ENCODE data around the gene DDN.

The DDN gene

GRCh38 chr12:49040364-49040855 lies 41.2 kb upstream of the DDN start:
- Histone ChIP-seq H3K14ac (ENCODE audit: low read length) (no peak overlapping the region), H3K79me1 (ENCODE audit: low read length) (no peaks in the 10 kb centered on the region), H2BK12ac (ENCODE audit: low read length) (no peak overlapping the region), H3K4me3 (ENCODE audit: low read depth, low read length) (no peak overlapping the region), H3K4me1 (ENCODE audit: control insufficient read depth in 1 of 2, insufficient read depth in 2 of 2, low read length in 2 of 2) (no peaks in the 10 kb centered on the region), H4K91ac (ENCODE audit: low read depth, low read length) (no peak overlapping the region), H3K4ac (ENCODE audit: low read depth, low read length) (no peak overlapping the region), H2AK5ac (ENCODE audit: low read length) (no peak overlapping the region), H2BK120ac (ENCODE audit: insufficient read depth, low read length, poor library complexity) (no peak overlapping the region), H3K27me3 (ENCODE audit: insufficient read depth, low read length) (no peaks in the 10 kb centered on the region), H4K12ac (ENCODE audit: low read depth, low read length) (no peak overlapping the region), H4K8ac (ENCODE audit: low read depth, low read length) (no peak overlapping the region), H3K79me2 (ENCODE audit: control insufficient read depth, insufficient read depth, low read length, poor library complexity) (no peaks in the 10 kb centered on the region), H2AFZ (ENCODE audit: insufficient read depth, low read length, poor library complexity) (no peak overlapping the region), H3K18ac (ENCODE audit: low read length) (no peak overlapping the region), H3K9me3 (ENCODE audit: insufficient read depth, low read depth, low read length) (no peaks in the 10 kb centered on the region), H3K36me3 (ENCODE audit: control insufficient read depth in 1 of 2, insufficient read depth in 2 of 2, low read length in 2 of 2) (peaks cover 84% of the 10 kb centered on the region in 2 experiments), H3K4me2 (ENCODE audit: low read length) (no peak overlapping the region), H3K9ac (ENCODE audit: low read length) (no peak overlapping the region), H3K27ac (ENCODE audit: low read depth, low read length) (no peak overlapping the region), H3K23ac (ENCODE audit: low read length) (no peak overlapping the region), H2BK5ac (ENCODE audit: low read depth, low read length, poor library complexity) (no peak overlapping the region)
- WGBS (ENCODE audit: extremely low coverage, insufficient coverage, insufficient read length): no CpG with 5 or more reads among the region's 14 CpGs
- no peak for DNase-seq

DNA sequence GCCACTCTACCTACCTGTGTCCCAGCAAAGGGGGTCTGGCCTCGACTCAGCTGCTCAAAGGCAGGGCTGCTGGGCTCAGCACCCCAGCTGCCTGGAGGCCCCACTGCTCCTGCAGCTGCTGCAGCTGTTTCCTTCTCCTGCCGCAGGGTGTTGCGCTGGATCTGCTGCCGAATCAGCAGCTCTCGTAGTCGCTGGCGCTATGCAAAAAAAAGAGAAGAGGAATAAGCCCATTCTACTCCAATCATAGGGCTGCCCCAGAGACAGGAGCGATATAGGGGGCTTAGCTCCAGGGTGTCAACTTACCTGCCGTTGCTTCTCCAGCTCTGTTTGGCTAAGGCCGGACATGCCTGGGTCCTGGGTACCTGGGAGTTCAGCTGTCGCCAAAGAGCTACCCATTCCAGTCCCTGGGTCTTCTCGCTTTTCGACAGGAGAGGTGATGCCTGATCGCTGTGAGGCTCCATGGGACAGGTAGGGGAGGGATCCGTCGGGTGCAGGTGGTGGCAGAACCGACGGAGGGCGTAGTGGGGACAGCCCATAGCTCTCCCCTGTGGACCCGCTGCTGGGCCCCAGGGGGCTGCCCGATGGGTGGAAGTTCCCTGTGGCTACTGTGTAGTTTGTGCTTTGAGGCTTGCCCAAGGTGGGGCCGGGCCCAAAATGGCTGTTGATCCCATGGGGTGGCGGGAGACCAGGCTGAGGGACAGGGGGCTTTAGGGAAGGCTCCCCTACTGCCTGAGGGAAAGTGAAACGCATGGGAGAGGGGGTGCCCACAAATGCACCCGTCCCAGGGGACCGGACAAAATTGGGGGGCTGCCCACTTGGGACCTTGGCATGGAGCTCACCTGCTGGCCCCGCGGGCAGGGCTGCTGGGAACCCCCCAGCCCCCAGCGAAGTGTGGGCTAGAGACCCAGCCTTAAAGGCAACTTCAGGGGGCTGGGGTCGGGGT lies 40.5 kb upstream of the DDN start:
- H3K36me3 ChIP-seq (ENCODE audit: control insufficient read depth in 1 of 2, insufficient read depth in 2 of 2, low read length in 2 of 2): peaks cover 80 to 83% of the 10 kb centered on the region in 2 experiments
- H3K4me1 ChIP-seq (ENCODE audit: control insufficient read depth in 1 of 2, insufficient read depth in 2 of 2, low read length in 2 of 2): no peaks in the 10 kb centered on the region
- H3K79me2 ChIP-seq (ENCODE audit: control insufficient read depth, insufficient read depth, low read length, poor library complexity): no peaks in the 10 kb centered on the region
- no peak overlapping the region for H2AFZ ChIP-seq (ENCODE audit: insufficient read depth, low read length, poor library complexity)
- no peaks in the 10 kb centered on the region for H3K27me3 ChIP-seq (ENCODE audit: insufficient read depth, low read length)
- WGBS (ENCODE audit: extremely low coverage, insufficient coverage, insufficient read length): no CpG with 5 or more reads among the region's 30 CpGs
- no peak overlapping the region for H3K4ac ChIP-seq (ENCODE audit: low read depth, low read length)
- no peak overlapping the region for H2BK12ac ChIP-seq (ENCODE audit: low read length)
- no peak overlapping the region for H3K14ac ChIP-seq (ENCODE audit: low read length)
- no peak overlapping the region for H2BK5ac ChIP-seq (ENCODE audit: low read depth, low read length, poor library complexity)
- H3K27ac ChIP-seq (ENCODE audit: low read depth, low read length): no peak overlapping the region
- no peaks in the 10 kb centered on the region for H3K9me3 ChIP-seq (ENCODE audit: insufficient read depth, low read depth, low read length)
- no peak overlapping the region for H4K91ac ChIP-seq (ENCODE audit: low read depth, low read length)
- H3K23ac ChIP-seq (ENCODE audit: low read length): no peak overlapping the region
- no peak overlapping the region for H3K4me3 ChIP-seq (ENCODE audit: low read depth, low read length)
- no peak overlapping the region for H2BK120ac ChIP-seq (ENCODE audit: insufficient read depth, low read length, poor library complexity)
- no peak overlapping the region for H2AK5ac ChIP-seq (ENCODE audit: low read length)
- H4K12ac ChIP-seq (ENCODE audit: low read depth, low read length): no peak overlapping the region
- H3K79me1 ChIP-seq (ENCODE audit: low read length): no peaks in the 10 kb centered on the region
- H3K9ac ChIP-seq (ENCODE audit: low read length): no peak overlapping the region
- H4K8ac ChIP-seq (ENCODE audit: low read depth, low read length): no peak overlapping the region
- no peak overlapping the region for H3K4me2 ChIP-seq (ENCODE audit: low read length)
- no peak for DNase-seq
- H3K18ac ChIP-seq (ENCODE audit: low read length): no peak overlapping the region

GRCh38 chr12:49038291-49038955 lies 39.2 kb upstream of the DDN start:
- Histone ChIP-seq H3K23ac (ENCODE audit: low read length) (no peak overlapping the region), H3K9ac (ENCODE audit: low read length) (no peak overlapping the region), H3K4me3 (ENCODE audit: low read depth, low read length) (no peak overlapping the region), H2AFZ (ENCODE audit: insufficient read depth, low read length, poor library complexity) (no peak overlapping the region), H3K9me3 (ENCODE audit: insufficient read depth, low read depth, low read length) (no peaks in the 10 kb centered on the region), H3K4me2 (ENCODE audit: low read length) (no peak overlapping the region), H3K79me1 (ENCODE audit: low read length) (no peaks in the 10 kb centered on the region), H2BK12ac (ENCODE audit: low read length) (no peak overlapping the region), H3K27me3 (ENCODE audit: insufficient read depth, low read length) (no peaks in the 10 kb centered on the region), H2BK120ac (ENCODE audit: insufficient read depth, low read length, poor library complexity) (no peak overlapping the region), H4K8ac (ENCODE audit: low read depth, low read length) (no peak overlapping the region), H2BK5ac (ENCODE audit: low read depth, low read length, poor library complexity) (no peak overlapping the region), H4K12ac (ENCODE audit: low read depth, low read length) (no peak overlapping the region), H3K4ac (ENCODE audit: low read depth, low read length) (no peak overlapping the region), H3K27ac (ENCODE audit: low read depth, low read length) (no peak overlapping the region), H3K18ac (ENCODE audit: low read length) (no peak overlapping the region), H3K36me3 (ENCODE audit: control insufficient read depth in 1 of 2, insufficient read depth in 2 of 2, low read length in 2 of 2) (peaks cover 80 to 83% of the 10 kb centered on the region in 2 experiments), H2AK5ac (ENCODE audit: low read length) (no peak overlapping the region), H3K4me1 (ENCODE audit: control insufficient read depth in 1 of 2, insufficient read depth in 2 of 2, low read length in 2 of 2) (no peaks in the 10 kb centered on the region), H3K14ac (ENCODE audit: low read length) (no peak overlapping the region), H4K91ac (ENCODE audit: low read depth, low read length) (no peak overlapping the region), H3K79me2 (ENCODE audit: control insufficient read depth, insufficient read depth, low read length, poor library complexity) (no peaks in the 10 kb centered on the region)
- DNase-seq: no peak
- WGBS (ENCODE audit: extremely low coverage, insufficient coverage, insufficient read length): no CpG with 5 or more reads among the region's 20 CpGs

GRCh38 chr12:49037947-49038237 lies 38.7 kb upstream of the DDN start:
- peak overlapping the region; percentile 14 for H3K9ac ChIP-seq (ENCODE audit: low read length)
- H3K4me1 ChIP-seq (ENCODE audit: control insufficient read depth in 1 of 2, insufficient read depth in 2 of 2, low read length in 2 of 2): no peaks in the 10 kb centered on the region
- no peak overlapping the region for H3K14ac ChIP-seq (ENCODE audit: low read length)
- no peak overlapping the region for H3K4me3 ChIP-seq (ENCODE audit: low read depth, low read length)
- no peaks in the 10 kb centered on the region for H3K79me2 ChIP-seq (ENCODE audit: control insufficient read depth, insufficient read depth, low read length, poor library complexity)
- H3K4me2 ChIP-seq (ENCODE audit: low read length): no peak overlapping the region
- H4K91ac ChIP-seq (ENCODE audit: low read depth, low read length): no peak overlapping the region
- H4K8ac ChIP-seq (ENCODE audit: low read depth, low read length): no peak overlapping the region
- peak overlapping the region; percentile 17 for H3K18ac ChIP-seq (ENCODE audit: low read length)
- no peaks in the 10 kb centered on the region for H3K79me1 ChIP-seq (ENCODE audit: low read length)
- no peak overlapping the region for H3K4ac ChIP-seq (ENCODE audit: low read depth, low read length)
- no peaks in the 10 kb centered on the region for H3K27me3 ChIP-seq (ENCODE audit: insufficient read depth, low read length)
- H4K12ac ChIP-seq (ENCODE audit: low read depth, low read length): no peak overlapping the region
- DNase-seq: no peak
- H2AFZ ChIP-seq (ENCODE audit: insufficient read depth, low read length, poor library complexity): no peak overlapping the region
- no peak overlapping the region for H3K27ac ChIP-seq (ENCODE audit: low read depth, low read length)
- H2BK120ac ChIP-seq (ENCODE audit: insufficient read depth, low read length, poor library complexity): no peak overlapping the region
- peaks cover 80 to 83% of the 10 kb centered on the region in 2 experiments for H3K36me3 ChIP-seq (ENCODE audit: control insufficient read depth in 1 of 2, insufficient read depth in 2 of 2, low read length in 2 of 2)
- H3K9me3 ChIP-seq (ENCODE audit: insufficient read depth, low read depth, low read length): no peaks in the 10 kb centered on the region
- no peak overlapping the region for H2BK5ac ChIP-seq (ENCODE audit: low read depth, low read length, poor library complexity)
- no peak overlapping the region for H3K23ac ChIP-seq (ENCODE audit: low read length)
- H2AK5ac ChIP-seq (ENCODE audit: low read length): no peak overlapping the region
- H2BK12ac ChIP-seq (ENCODE audit: low read length): no peak overlapping the region
- WGBS (ENCODE audit: extremely low coverage, insufficient coverage, insufficient read length): no CpG with 5 or more reads among the region's 7 CpGs

All from trophoblast cell (in vitro differentiated cells and primary cell).